ENCODE measurements around the gene PIK3R6.

The PIK3R6 gene

GRCh38 chr17:8893621-8894201, 26.2 kb upstream of the PIK3R6 start:
- DNase-seq = no peak

DNA sequence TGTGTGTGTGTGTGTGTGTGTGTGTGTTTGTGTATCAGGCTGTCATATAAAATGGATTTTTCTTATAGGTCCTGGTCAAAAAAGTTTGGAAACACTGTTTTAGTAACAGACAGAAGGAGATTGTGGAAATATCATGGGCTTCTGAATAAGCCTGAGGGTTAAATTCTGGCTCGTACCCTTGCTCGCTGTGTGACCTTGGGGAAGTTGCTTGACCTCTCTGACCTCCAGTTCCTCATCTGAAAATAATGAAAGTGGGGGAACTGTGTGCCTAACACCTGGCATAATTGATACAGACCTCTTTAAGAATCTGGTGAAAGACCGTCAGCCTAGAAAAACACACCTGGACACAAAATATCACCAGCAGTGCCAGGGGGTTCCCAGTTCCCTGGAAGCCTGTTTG, 25.6 kb upstream of the PIK3R6 start:
- DNase-seq = no peak

DNA sequence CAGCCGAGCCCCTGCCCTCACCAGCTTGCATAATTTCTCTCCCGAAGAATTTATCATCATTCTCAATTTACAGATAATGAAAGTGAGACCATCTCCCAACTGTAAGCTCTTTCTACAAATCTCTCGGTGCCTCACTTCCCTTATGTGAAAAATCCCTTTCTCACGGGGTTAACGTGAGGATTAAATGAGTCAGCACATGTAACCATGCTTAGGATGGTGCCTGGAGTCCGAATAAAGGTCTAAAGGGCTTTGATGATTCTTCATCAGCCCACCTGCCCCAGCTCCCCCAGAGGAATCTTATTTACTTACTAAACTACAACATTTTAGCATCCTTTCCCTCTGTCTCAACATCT, 24.8 kb upstream of the PIK3R6 start:
- DNase-seq = no peak

DNA sequence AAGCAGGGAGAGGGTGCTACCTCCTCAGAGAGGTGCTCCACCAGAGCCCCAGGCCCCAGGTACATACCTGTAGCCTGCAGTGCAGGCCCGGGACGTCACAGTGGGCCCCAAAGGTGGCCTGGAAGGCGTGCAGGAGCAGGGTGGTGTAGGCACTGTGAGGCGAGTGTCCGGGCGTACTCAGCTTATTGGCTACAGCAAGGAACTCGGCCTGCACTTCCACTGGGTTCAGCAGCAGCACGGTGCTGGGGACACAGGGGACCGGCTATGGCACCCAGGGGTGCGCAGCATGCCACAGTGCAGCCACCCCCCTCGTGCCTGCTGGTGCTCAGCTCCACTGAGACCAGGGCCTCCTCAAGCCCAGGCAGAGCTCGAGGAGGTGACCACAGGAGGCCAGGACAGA, 23.2 kb upstream of the PIK3R6 start:
- DNase-seq = no peak

GRCh38 chr17:8889458-8890210, 22.2 kb upstream of the PIK3R6 start:
- DNase-seq = no peak

DNA sequence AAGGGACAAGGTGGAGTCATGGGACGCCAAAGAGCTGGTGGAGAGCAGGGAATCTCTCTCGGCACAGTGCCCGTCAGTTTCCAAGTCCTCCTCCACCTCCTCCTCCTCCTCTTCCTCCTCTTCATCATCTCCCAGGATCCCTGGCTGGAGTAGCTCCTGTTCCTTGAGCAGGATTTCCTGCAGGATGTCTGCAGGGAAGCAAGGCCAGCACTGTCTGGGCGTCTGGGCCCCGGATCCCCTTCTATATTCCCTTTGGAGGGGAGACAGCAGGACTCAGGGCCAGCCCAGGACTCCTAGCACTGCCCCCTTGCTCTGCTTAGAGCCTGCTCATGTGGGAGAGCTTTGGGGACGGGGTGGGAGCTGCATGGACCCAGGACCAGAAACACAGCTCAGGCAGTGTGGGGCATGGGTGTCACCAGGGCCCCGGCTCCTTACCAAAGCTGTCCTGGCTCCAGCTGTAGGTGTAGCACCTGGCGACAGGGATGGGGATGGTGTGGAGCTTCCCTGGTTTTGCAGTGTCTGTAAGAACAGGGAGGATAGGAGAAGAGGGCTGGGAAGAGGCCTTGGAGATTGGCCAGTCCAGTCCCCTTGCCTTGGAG, 21.3 kb upstream of the PIK3R6 start:
- no peak for DNase-seq

DNA sequence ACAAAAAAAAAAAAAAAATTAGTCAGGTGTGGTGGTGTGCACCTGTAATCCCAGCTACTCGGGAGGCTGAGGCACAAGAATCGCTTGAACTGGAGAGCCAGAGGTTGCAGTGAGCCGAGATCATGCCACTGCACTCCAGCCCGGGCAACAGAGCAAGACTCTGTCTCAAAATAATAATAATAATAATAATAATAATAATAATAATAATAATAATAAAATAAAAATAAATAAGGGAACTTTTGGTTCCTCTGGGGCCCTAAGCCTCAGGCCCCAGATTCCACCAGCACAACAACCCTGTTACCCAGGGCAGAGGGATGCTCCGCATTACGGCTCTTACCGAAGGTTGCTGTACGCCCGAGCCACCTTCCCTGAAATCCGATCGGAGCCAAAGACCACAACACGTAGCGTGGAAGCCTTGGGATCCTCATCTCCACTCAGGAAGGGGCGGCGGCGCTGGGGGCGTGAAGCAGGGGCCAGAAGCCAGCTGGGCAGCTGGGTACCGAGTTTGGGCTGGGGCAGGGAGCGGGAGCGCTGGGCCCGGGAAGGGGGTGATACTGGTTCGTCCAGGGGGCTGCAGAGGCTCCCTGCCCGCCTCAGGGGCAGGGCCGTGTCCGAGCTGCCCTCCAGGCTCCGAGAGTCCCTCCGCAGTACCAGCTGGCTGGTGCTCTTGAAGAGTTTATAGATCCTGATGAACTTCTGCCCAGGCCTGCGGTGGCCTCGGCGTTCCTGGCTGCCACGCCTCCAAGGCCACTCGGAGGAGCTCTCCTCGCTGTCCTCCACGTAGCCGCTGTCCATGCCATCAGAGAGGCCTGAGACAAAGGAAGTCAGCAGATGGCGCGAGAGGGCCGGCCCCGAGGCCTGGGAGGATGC, 20.6 kb upstream of the PIK3R6 start:
- DNase-seq = peak; percentile 70

GRCh38 chr17:8887301-8887700, 19.8 kb upstream of the PIK3R6 start:
- no peak for DNase-seq

- no peak for DNase-seq
These were observed 18.7 kb upstream of the PIK3R6 start for GRCh38 chr17:8885967-8886684.

DNA sequence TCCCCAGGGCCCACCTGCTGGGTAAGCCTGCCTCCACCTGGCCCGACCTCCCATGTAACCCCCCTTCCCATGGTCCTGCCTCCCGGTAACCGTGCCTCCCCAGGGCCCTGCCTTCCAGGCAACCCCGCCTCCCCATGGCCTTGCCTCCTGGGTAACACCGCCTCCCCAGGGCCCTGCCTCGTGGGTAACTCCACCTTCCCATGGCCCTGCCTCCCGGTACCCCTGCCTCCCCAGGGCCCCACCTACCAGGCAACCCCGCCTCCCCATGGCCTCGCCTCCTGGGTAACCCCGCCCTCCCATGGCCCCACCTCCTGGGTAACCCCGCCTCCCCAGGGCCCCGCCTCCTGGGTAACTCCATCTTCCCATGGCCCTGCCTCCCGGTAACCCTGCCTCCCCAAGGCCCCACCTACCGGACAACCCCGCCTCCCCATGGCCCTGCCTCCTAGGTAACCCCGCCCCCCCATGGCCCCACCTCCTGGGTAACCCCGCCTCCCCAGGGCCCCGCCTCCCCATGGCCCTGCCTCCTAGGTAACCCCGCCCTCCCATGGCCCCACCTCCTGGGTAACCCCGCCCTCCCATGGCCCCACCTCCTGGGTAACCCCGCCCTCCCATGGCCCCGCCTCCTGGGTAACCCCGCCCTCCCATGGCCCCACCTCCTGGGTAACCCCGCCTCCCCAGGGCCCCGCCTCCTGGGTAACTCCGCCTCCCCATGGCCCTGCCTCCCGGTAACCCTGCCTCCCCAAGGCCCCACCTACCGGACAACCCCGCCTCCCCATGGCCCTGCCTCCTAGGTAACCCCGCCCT, 17.9 kb upstream of the PIK3R6 start:
- DNase-seq = peak; percentile 10

DNA sequence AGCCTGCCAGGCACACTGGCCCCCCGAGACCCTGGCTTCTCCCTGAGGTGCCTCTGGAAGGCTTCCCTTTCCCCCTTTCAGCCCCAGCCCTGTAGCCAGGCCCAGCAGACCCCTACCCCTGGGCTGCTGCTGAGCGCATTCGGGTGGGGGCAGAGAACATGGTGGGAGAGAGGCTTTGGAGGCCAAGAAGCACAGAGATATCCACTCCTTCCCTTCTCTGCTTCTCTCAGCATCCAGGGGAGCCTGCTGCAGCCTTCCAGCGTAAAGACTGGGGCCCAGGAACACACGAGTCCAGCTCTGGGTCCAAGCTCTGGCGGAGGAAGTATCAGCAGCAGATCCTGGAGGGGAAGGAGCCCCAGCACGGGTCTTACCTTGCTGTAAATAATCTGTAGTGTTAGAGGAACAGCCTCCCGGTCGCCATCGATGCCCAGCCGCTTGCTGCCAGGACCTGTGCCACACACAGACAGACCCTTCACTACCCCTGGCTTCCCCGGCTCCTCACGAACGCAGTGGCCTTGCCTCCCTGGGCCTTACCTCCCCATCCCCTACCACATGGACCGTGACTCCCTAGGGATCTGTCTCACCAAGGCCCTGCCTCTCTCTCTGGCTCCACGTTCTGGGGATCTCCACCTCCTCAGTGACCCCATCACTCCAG, 17.0 kb upstream of the PIK3R6 start:
- DNase-seq = no peak

- no peak for DNase-seq
These were observed 15.9 kb upstream of the PIK3R6 start for GRCh38 chr17:8883353-8883752.

GRCh38 chr17:8881606-8882005, 14.1 kb upstream of the PIK3R6 start:
- no peak for DNase-seq

DNA sequence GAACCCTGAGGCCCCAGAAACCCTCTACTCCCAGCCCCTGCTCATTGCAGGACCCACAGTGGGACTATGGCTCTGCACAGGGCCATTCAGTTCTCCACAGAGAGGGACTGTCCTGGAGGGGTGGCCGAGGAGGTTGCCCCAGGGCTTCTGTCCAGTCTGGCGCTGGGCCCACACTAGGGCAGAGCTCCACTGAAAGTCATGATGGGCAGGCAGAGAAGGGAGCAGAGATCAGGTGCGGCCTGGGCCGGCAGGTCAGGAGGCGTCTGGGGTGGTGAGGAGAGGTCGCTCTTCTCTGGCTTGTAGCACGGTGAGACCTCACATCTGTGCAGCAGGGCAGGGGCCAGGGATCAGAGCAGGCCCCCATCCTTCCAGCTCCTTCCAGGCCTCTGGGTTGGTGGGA, 13.0 kb upstream of the PIK3R6 start:
- DNase-seq = no peak

- no peak for DNase-seq
These were observed 11.9 kb upstream of the PIK3R6 start for GRCh38 chr17:8879410-8879809.

DNA sequence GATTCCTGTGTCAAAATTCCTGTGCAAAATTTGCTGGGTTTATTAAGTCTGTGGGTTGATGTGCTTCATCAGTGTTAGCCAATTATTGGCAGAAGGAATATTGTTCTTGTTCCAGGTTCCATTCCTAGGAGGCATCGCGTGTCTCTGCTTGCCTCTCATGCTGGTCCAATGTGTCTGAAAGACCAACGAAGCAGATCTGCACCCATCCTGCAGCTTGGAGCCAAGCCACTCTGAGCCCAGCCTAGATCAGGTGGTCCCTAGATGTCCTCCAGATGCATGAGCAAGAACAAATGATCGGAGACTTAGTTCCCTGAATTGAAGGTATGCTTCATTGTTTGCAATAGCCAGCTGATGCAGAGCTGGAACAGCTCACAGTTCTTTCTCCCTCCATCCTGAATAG, 10.5 kb upstream of the PIK3R6 start:
- DNase-seq = no peak

GRCh38 chr17:8875957-8876356, 8.5 kb upstream of the PIK3R6 start:
- peak; percentile 68 for DNase-seq

DNA sequence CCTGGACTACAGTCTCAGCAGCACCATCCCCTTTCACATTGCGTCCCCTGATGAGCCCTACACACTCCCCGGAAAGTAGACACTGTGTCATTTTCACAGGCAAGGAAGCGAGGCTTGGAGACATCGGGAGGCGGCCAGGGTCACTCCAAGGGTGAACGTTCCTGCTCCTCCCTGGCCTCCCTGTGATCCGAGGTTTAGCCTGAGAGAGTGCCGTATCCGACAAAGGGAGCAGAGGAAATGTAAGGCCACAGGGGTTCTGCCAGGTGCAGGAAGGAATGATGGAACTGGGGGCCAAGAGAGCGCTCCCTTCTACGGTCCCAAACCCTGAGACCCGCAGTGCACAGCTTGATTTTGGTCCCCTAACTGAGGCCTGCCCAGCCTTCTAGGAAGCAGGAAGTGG, 8.0 kb upstream of the PIK3R6 start:
- no peak for DNase-seq

DNA sequence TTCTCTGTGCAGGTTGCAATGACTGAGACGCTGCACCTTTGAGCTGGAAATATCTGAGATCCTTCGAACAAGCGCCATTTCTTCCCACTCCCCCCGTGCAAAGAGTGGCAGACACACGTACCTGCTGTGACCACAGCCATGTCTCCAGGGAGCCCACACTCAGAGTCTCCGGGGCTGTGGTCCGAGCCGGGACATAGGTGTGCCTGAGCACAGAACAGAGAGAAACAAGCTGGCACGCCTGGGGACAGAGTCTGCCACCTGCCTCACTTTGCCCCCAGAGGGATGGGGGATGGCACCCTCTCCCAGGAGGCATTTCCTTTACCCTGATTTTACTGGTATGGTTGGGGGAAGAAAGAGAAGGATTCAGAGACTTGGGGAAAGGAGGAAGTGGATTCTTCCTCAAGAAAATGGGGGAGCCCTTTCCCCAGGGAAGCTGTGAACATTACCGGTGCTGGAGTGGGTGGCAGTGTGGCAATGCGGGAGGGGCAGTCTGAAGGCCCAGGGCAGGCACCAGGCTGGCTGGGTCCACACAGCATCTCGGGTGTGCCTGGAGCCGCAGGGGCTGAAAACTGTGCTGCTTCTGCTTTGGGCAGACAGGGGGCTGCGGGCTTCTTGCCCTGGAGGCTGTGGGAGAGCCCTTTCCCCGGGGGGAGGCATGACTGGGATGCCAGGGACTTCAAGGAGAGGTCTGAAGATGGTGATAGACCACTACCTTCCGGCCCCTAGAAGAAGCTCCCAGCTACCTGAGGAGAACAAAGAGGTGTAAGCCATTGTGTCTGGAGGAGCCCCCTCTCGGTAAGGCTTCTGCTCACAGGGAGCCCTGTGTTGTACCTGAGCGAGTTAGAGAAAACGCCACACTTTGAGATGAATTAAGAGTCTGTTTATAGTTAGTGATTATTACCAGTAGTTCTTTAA, 6.6 kb upstream of the PIK3R6 start:
- no peak for DNase-seq

DNA sequence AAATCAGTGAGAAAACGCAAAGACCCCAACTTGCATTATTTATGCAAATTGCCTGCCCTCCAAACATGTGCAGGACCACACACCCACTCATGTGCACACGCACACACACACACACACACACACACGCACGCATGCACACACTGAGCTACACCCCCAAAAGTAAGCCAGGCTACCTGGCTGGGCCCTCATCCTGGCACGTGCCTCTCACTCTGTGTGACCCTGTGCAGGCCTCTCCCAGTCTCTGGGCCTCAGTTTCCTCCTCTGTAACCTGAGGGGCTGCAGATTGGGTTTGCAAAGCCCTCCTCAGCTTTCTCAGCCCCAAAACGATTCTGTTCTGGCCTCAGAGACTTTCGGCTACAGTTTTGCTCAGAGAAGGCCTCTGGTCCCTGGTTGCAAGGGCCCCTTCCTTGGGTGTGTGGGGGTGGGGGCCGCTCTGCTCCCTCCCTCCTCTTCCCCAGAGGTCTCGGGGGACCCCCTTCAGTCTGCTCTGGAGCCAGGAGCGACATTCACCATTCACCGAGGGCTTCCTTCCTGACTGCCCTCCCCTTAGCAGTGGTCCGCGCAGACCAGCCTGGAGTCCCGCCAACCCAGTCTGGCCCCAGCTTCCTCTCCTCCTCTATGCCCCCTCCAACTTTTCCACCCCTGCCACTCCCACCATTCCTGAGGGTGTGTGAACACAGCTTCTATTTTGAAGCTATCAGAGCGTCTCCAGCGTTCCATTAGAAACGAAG, 5.4 kb upstream of the PIK3R6 start:
- DNase-seq = no peak
